AG09309 (cell line): Measurements from ENCODE around the gene MACROD1.

ENCODE experiments used
- DNase-seq: peaks from one replicate; pipeline ENCODE4 v3.0.0-alpha.2; 2010; ENCODE audit warnings: low read depth
- H3K4me3 ChIP-seq: 2 replicates; pipeline ENCODE4 v1.5.1; 2011; ENCODE audit warnings: mild to moderate bottlenecking, low read depth, low read length, moderate library complexity; ENCODE audit not compliant: control insufficient read depth
- CTCF ChIP-seq: IDR thresholded peaks from 2 replicates; pipeline ENCODE4 v1.5.1; 2011; ENCODE audit warnings: mild to moderate bottlenecking, low read depth, low read length, inconsistent platforms; ENCODE audit not compliant: insufficient read depth, control insufficient read depth; ENCODE audit errors: missing control alignments

MACROD1 gene

GRCh38 chr11:64118876-64119665 is 46.8 kb downstream of the MACROD1 start:
- no peak overlapping the region for H3K4me3 ChIP-seq
- no peak for TF ChIP-seq CTCF
- no peak for DNase-seq

GRCh38 chr11:64117763-64118459 is 48.0 kb downstream of the MACROD1 start:
- H3K4me3 ChIP-seq, result no peak overlapping the region
- no peak for DNase-seq
- no peak for TF ChIP-seq CTCF

GRCh38 chr11:64115531-64116522 is 50.1 kb downstream of the MACROD1 start:
- TF ChIP-seq CTCF, result no peak
- no peak overlapping the region for H3K4me3 ChIP-seq
- DNase-seq, result no peak

GRCh38 chr11:64114231-64114630 is 51.7 kb downstream of the MACROD1 start:
- no peak for DNase-seq
- TF ChIP-seq CTCF, result no peak
- no peak overlapping the region for H3K4me3 ChIP-seq

- H3K4me3 ChIP-seq, result no peak overlapping the region
- no peak for TF ChIP-seq CTCF
- DNase-seq, result no peak
Measured at GRCh38 chr11:64113462-64113780, 52.5 kb downstream of the MACROD1 start.

- H3K4me3 ChIP-seq, result no peak overlapping the region
- no peak for DNase-seq
- TF ChIP-seq CTCF, result no peak
Measured at GRCh38 chr11:64112771-64113461, 53.0 kb downstream of the MACROD1 start.
